Raji (cell line): ENCODE measurements around the gene ZNF318.
A peak's percentile ranks its signal among the peaks of the same experiment; 100 is the strongest.

Experiments
- POLR2A ChIP-seq: IDR thresholded peaks from 2 replicates; pipeline ENCODE4 v1.6.1; 2011; ENCODE audit warnings: low read depth, low read length, control low read depth; ENCODE audit not compliant: insufficient read depth

Gene ZNF318

GRCh38 chr6:43369174-43370002 lies at the start of gene ZNF318:
TSS of gene ZNF318 (minus strand) at chr6:43369647. CDS start at chr6:43369365, 282 bp downstream.
- TF ChIP-seq POLR2A, result peak; percentile 61

DNA sequence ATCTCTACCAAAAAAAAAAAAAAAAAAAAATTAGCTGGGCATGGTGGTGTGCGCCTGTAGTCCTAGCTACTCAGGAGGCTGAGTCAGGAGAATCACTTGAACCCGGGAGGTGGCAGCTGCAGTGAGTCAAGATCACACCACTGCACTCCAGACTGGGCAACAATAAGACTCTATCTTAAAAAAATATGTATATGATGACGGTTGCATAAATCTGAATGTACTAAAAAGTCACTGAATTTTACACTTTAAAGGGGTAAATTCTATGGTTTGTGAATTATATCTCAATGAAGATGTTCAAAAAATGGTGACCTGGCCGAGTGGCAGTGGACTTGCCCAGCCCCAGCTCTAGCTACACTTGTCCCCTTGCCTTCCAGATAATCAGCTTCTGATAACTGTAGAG lies 47.5 kb upstream of the ZNF318 start:
- TF ChIP-seq POLR2A, result no peak

GRCh38 chr6:43413002-43413401 lies 43.6 kb upstream of the ZNF318 start:
- no peak for TF ChIP-seq POLR2A

GRCh38 chr6:43412541-43412940 lies 43.1 kb upstream of the ZNF318 start:
- no peak for TF ChIP-seq POLR2A

GRCh38 chr6:43408259-43408658 lies 38.8 kb upstream of the ZNF318 start:
- no peak for TF ChIP-seq POLR2A

GRCh38 chr6:43407296-43407695 lies 37.8 kb upstream of the ZNF318 start:
- TF ChIP-seq POLR2A, result no peak

DNA sequence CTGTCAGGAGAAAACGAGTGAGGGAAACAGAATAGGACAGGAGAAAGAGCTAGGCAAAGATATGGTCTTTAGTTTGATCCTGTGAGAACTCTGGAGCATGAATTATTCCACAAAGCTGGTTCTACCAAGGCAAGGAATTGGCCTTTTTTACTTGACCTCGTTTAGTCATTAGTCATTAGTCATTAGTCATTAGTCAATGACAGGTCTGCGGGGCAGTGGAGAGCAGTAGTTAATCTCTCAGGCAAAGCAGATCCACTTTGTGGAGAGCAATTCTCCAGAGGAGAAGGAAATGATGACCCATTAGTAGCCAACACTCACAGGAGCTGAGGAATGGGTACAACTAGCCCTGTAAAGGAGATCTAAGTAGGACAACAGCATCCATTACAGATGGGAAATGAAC lies 35.9 kb upstream of the ZNF318 start:
- TF ChIP-seq POLR2A, result no peak

- TF ChIP-seq POLR2A, result no peak
Measured at GRCh38 chr6:43402820-43403219, 33.4 kb upstream of the ZNF318 start.

- TF ChIP-seq POLR2A, result no peak
Measured at GRCh38 chr6:43401730-43402129, 32.3 kb upstream of the ZNF318 start.

- no peak for TF ChIP-seq POLR2A
Measured at GRCh38 chr6:43399932-43400487, 30.6 kb upstream of the ZNF318 start.

DNA sequence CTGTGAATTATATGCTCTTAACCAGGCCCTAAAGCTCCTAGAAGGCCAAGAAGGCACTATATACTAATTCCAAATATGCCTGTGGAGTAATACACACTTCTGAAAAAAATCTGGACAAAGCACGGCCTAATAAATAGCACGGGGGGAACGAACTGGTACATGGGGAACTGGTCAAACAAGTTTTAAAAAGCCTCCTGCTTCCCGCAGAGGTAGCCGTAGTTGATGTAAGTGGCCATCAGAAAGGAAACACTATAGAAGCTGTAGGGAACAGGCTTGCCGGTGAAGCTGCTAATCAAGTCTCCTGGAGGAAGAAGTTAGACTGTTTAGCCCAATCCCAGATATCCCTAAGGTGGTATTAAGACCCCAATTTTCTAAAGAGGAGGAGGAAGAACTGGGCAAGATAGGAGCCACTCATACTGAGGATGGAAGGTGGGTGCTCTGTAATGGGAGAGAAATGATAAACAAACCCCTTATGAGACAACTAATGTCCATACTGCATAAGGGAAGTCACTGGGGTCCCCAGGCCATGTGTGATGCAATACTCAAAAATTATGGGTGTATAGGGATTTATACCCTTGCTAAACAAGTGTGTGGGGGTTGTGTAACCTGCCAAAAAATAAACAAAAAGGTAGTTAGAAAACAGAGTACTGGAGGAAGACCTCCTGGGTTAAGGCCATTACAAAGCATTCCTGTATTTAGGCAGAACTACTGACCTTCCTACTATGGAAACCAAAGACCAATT lies 27.1 kb upstream of the ZNF318 start:
- TF ChIP-seq POLR2A, result no peak

- TF ChIP-seq POLR2A, result no peak
Measured at GRCh38 chr6:43395776-43396175, 26.3 kb upstream of the ZNF318 start.

DNA sequence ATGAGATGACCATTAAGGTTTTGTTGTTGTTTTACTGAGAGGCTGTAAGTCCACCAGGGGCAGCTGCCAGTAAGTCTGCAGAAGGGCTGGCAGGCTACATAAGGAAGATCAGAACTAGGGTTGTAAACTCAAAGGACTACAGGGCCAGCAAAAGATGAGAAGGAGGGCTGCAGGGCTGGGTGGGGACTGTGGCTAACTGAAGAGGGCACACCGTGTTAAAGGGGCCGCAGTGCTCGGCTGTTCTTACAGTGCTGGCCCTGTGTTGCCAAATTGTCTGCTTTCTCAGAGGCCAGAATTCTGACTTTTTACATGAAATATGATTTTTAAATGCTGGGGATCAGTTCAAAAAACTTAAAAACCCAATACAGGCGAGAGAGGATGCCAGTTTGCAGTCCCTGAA lies 25.5 kb upstream of the ZNF318 start:
- TF ChIP-seq POLR2A, result no peak

DNA sequence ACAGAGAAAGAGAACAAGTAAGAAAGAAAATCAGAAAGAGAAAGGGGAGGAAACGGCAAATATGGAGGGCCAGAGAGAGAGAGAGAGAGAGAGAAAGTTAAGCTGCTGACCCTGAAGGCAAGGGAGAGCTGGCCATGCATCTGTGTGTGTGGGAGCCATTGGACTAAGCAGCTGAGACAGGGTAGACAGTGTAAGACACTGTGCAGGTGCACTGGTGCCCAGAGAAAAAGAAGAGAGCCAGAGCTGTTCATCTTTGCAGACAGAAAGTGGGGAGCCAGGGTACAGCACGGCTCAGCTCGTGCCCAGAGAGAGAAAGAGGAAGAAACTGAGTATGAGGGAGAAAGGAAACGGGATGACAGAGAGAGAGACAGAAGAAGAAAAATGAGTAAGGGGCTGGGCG lies 24.2 kb upstream of the ZNF318 start:
- no peak for TF ChIP-seq POLR2A

DNA sequence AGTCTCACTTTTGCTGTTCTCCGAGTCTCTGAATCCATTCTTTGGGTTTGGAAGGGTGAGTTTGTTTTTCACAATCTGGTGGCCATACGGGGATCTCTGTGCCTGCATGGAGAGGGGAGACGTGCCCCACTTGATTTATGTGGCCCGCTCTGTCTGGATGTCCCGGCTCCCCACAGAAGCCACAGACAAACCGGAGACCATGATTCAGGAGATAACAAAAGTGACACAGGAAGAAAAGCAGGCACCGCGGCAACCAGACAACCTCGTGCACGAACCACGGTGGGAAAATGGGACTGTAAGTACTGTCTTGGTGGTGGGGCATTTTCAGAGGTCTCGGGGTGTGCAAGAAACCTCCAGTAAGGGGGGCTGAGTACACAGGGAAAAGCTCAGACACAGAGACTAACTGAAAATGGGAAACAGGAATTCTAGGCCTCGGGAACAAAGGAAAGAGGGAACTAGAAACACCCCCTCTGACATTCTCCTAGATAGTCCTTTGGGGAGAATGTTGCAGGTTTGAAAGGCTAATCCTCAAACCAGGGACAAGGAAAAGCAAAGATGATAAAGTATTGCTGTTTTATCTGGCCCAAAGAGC lies 22.1 kb upstream of the ZNF318 start:
- TF ChIP-seq POLR2A, result no peak
